MM.1S (cell line): ENCODE measurements around the gene SCO1.

Experiments
- EZH2 ChIP-seq: fragments of 300-600 bp; sonication (generic); optimal IDR thresholded peaks from 2 replicates; pipeline ENCODE3; 2017; ENCODE audit warnings: low read depth, mild to moderate bottlenecking, antibody characterized with exemption, low read length, mixed read lengths
- EZH2phosphoT487 ChIP-seq: fragments of 300-600 bp; sonication (generic); IDR thresholded peaks from 2 replicates; pipeline ENCODE4 v1.6.1; 2018; ENCODE audit warnings: antibody characterized with exemption, low read length
- TF ChIP-seq, protein P1 (sequence below): fragments of 300-600 bp; sonication (generic); IDR thresholded peaks from 2 replicates; pipeline ENCODE4 v1.5.1; 2016; ENCODE audit warnings: antibody characterized with exemption, low read length, mixed read lengths

DNA sequence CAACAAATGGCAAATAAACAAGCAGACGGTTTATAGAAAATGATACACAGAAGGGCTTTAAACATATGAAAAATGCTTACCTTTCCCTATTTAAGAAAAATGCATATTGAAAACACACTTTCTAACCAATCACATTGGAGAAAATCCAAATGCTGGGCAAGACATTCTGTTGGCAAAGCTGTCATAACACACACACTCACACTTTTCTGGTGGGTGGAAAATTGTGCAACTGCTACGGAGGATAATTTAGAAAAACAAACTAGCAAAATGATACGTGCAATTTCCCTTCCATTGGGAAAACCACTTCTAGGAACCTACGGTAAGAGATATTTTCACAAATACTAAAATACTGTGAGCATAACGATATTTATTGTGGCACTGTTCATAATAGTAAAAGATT, 30.4 kb downstream of the SCO1 start:
- TF ChIP-seq EZH2phosphoT487 (no peak), EZH2 (no peak)
- TF ChIP-seq, protein P1, sequence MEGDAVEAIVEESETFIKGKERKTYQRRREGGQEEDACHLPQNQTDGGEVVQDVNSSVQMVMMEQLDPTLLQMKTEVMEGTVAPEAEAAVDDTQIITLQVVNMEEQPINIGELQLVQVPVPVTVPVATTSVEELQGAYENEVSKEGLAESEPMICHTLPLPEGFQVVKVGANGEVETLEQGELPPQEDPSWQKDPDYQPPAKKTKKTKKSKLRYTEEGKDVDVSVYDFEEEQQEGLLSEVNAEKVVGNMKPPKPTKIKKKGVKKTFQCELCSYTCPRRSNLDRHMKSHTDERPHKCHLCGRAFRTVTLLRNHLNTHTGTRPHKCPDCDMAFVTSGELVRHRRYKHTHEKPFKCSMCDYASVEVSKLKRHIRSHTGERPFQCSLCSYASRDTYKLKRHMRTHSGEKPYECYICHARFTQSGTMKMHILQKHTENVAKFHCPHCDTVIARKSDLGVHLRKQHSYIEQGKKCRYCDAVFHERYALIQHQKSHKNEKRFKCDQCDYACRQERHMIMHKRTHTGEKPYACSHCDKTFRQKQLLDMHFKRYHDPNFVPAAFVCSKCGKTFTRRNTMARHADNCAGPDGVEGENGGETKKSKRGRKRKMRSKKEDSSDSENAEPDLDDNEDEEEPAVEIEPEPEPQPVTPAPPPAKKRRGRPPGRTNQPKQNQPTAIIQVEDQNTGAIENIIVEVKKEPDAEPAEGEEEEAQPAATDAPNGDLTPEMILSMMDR: no peak
